ENCODE results near the gene EHBP1L1. TPM values are rescaled to one million over a fixed set of nuclear protein-coding genes. Genes with fewer than 3 reads are reported as not detected.

EHBP1L1 gene
- total and polyA plus RNA-seq, 4 experiments from 2014 or later = 8.9 to 154 (median 87.9) TPM

GRCh38 chr11:65552388-65552951 lies 23.4 kb upstream of the EHBP1L1 start:
- H3K4me1 ChIP-seq (ENCODE audit: insufficient read depth, low read length) = peaks cover 77% of the 10 kb centered on the region
- POLR2A ChIA-PET (ENCODE audit: partially characterized antibody) = interaction anchor here (0.6 to 18.2 kb wide), 14 partner anchors 8 to 693 kb away, joined by 3 to 403 read pairs (median 4); partner anchors contain the start of genes EHBP1L1, FAM89B, MALAT1 and NEAT1
- peaks cover 16% of the 10 kb centered on the region in 2 donors for H3K36me3 Mint-ChIP-seq
- CTCF ChIA-PET (ENCODE audit: partially characterized antibody) = interaction anchor here (0.7 to 6.6 kb wide), 11 partner anchors 9 to 50 kb away, joined by 3 to 71 read pairs (median 7); partner anchors contain the start of genes FAM89B and ZNRD2
- H3K36me3 ChIP-seq (ENCODE audit: insufficient read depth, low read length) = peaks cover 7% of the 10 kb centered on the region
- DNase-seq = peak in 1 of 5 donors; percentile 37
- H3K27me3 ChIP-seq (ENCODE audit: insufficient read depth, low read length) = no peaks in the 10 kb centered on the region
- no peaks in the 10 kb centered on the region for H3K9me3 Mint-ChIP-seq
- peak overlapping the region; percentile 77 to 92 (median 89) for H3K27ac Mint-ChIP-seq
- H3K9me3 ChIP-seq (ENCODE audit: control insufficient read depth in 1 of 2, low read length in 2 of 2) = no peaks in the 10 kb centered on the region
- intact Hi-C loops (cut with micrococcal nuclease) = loop anchor here (1.0 kb wide), 1 partner anchor 12 kb away; no protein-coding TSS in a partner anchor
- H3K27ac ChIP-seq (ENCODE audit: low read depth, low read length) = peak overlapping the region; percentile 3
- no peaks in the 10 kb centered on the region for H3K27me3 Mint-ChIP-seq
- H3K4me3 Mint-ChIP-seq = peak overlapping the region in 7 of 8 donors; percentile 13 to 65 (median 50)
- peaks cover 47 to 84% (median 68%) of the 10 kb centered on the region in 4 donors for H3K4me1 Mint-ChIP-seq
- H3K4me3 ChIP-seq (ENCODE audit: low read length in 2 of 2) = no peak overlapping the region

- intact Hi-C loops (cut with micrococcal nuclease) = loop anchor here (1.0 kb wide), 1 partner anchor 17 kb away; the partner anchor contains the start of gene ZNRD2
- peak overlapping the region in 6 of 7 donors; percentile 62 to 92 (median 86) for H3K27ac Mint-ChIP-seq
- ChIA-PET CTCF (ENCODE audit: partially characterized antibody) (interaction anchor here (1.8 to 6.6 kb wide), 5 partner anchors 12 to 34 kb away, joined by 4 to 71 read pairs (median 20); partner anchors contain the start of gene FAM89B), POLR2A (ENCODE audit: partially characterized antibody) (interaction anchor here (0.7 to 18.2 kb wide), 9 partner anchors 9 to 86 kb away, joined by 3 to 403 read pairs (median 6); partner anchors contain the start of genes EHBP1L1, FAM89B, MALAT1 and ZNRD2)
- Histone ChIP-seq H3K27ac (ENCODE audit: low read depth, low read length) (peak overlapping the region; percentile 50), H3K9me3 (ENCODE audit: control insufficient read depth in 1 of 2, low read length in 2 of 2) (no peaks in the 10 kb centered on the region), H3K27me3 (ENCODE audit: insufficient read depth, low read length) (no peaks in the 10 kb centered on the region), H3K36me3 (ENCODE audit: insufficient read depth, low read length) (peaks cover 7% of the 10 kb centered on the region), H3K4me3 (ENCODE audit: low read length in 2 of 2) (peak overlapping the region in 1 of 2 donors; percentile 6), H3K4me1 (ENCODE audit: insufficient read depth, low read length) (peaks cover 68% of the 10 kb centered on the region)
- no peaks in the 10 kb centered on the region for H3K9me3 Mint-ChIP-seq
- H3K27me3 Mint-ChIP-seq = no peaks in the 10 kb centered on the region
- peak; percentile 78 to 90 (median 81) for DNase-seq
- H3K4me1 Mint-ChIP-seq = peaks cover 38 to 75% (median 60%) of the 10 kb centered on the region in 4 donors
- H3K4me3 Mint-ChIP-seq = peak overlapping the region in 7 of 8 donors; percentile 55 to 72 (median 61)
- peaks cover 13 to 16% of the 10 kb centered on the region in 2 donors for H3K36me3 Mint-ChIP-seq
These were observed 22.4 kb upstream of the EHBP1L1 start for GRCh38 chr11:65553301-65554001.

- Mint-ChIP-seq H3K9me3 (no peaks in the 10 kb centered on the region), H3K4me3 (peak overlapping the region in 7 of 8 donors; percentile 38 to 94 (median 79)), H3K36me3 (peaks cover 10 to 16% of the 10 kb centered on the region in 2 donors), H3K27ac (peak overlapping the region; percentile 82 to 97 (median 93)), H3K4me1 (peaks cover 37 to 69% (median 55%) of the 10 kb centered on the region in 4 donors), H3K27me3 (no peaks in the 10 kb centered on the region)
- H3K4me3 ChIP-seq (ENCODE audit: low read length in 2 of 2) = peak overlapping the region in 1 of 2 donors; percentile 6
- H3K4me1 ChIP-seq (ENCODE audit: insufficient read depth, low read length) = peaks cover 68% of the 10 kb centered on the region
- intact Hi-C loops (cut with micrococcal nuclease) = no loop called here
- POLR2A ChIA-PET (ENCODE audit: partially characterized antibody) = interaction anchor here (1.0 to 18.2 kb wide), 5 partner anchors 13 to 124 kb away, joined by 3 to 403 read pairs (median 3); partner anchors contain the start of genes EHBP1L1, FAM89B and ZNRD2
- H3K36me3 ChIP-seq (ENCODE audit: insufficient read depth, low read length) = peaks cover 7% of the 10 kb centered on the region
- CTCF ChIA-PET (ENCODE audit: partially characterized antibody) = interaction anchor here (1.2 to 6.6 kb wide), 5 partner anchors 12 to 33 kb away, joined by 5 to 71 read pairs (median 9); partner anchors contain the start of gene FAM89B
- DNase-seq = no peak
- no peaks in the 10 kb centered on the region for H3K9me3 ChIP-seq (ENCODE audit: control insufficient read depth in 1 of 2, low read length in 2 of 2)
- H3K27ac ChIP-seq (ENCODE audit: low read depth, low read length) = peak overlapping the region; percentile 50
- H3K27me3 ChIP-seq (ENCODE audit: insufficient read depth, low read length) = no peaks in the 10 kb centered on the region
These were observed 21.6 kb upstream of the EHBP1L1 start for GRCh38 chr11:65554057-65554818.

- ChIA-PET POLR2A (ENCODE audit: partially characterized antibody) (interaction anchor here (0.6 to 18.2 kb wide), 8 partner anchors 8 to 135 kb away, joined by 3 to 403 read pairs (median 4); partner anchors contain the start of genes EHBP1L1, FAM89B and ZNRD2), CTCF (ENCODE audit: partially characterized antibody) (interaction anchor here (1.0 to 4.4 kb wide), 5 partner anchors 11 to 32 kb away, joined by 3 to 20 read pairs (median 5); partner anchors contain the start of gene FAM89B)
- Mint-ChIP-seq H3K36me3 (peaks cover 10 to 13% of the 10 kb centered on the region in 2 donors), H3K4me3 (peak overlapping the region; percentile 48 to 94 (median 76)), H3K9me3 (no peaks in the 10 kb centered on the region), H3K27me3 (no peaks in the 10 kb centered on the region), H3K27ac (peak overlapping the region; percentile 82 to 97 (median 93)), H3K4me1 (peaks cover 41 to 76% (median 57%) of the 10 kb centered on the region in 4 donors)
- H3K4me1 ChIP-seq (ENCODE audit: insufficient read depth, low read length) = peaks cover 75% of the 10 kb centered on the region
- intact Hi-C loops (cut with micrococcal nuclease) = no loop called here
- H3K9me3 ChIP-seq (ENCODE audit: control insufficient read depth in 1 of 2, low read length in 2 of 2) = no peaks in the 10 kb centered on the region
- H3K27ac ChIP-seq (ENCODE audit: low read depth, low read length) = peak overlapping the region; percentile 50
- peaks cover 7% of the 10 kb centered on the region for H3K36me3 ChIP-seq (ENCODE audit: insufficient read depth, low read length)
- H3K27me3 ChIP-seq (ENCODE audit: insufficient read depth, low read length) = no peaks in the 10 kb centered on the region
- no peak overlapping the region for H3K4me3 ChIP-seq (ENCODE audit: low read length in 2 of 2)
- DNase-seq = no peak
These were observed 20.9 kb upstream of the EHBP1L1 start for GRCh38 chr11:65554842-65555430.

- no peaks in the 10 kb centered on the region for H3K27me3 ChIP-seq (ENCODE audit: insufficient read depth, low read length)
- Mint-ChIP-seq H3K4me3 (peak overlapping the region; percentile 87 to 94 (median 91)), H3K9me3 (no peaks in the 10 kb centered on the region), H3K4me1 (peaks cover 49 to 82% (median 64%) of the 10 kb centered on the region in 4 donors), H3K36me3 (peaks cover 10 to 12% of the 10 kb centered on the region in 2 donors), H3K27ac (peak overlapping the region; percentile 89 to 97 (median 93)), H3K27me3 (no peaks in the 10 kb centered on the region)
- peaks cover 7% of the 10 kb centered on the region for H3K36me3 ChIP-seq (ENCODE audit: insufficient read depth, low read length)
- peak overlapping the region; percentile 39 for H3K27ac ChIP-seq (ENCODE audit: low read depth, low read length)
- ChIA-PET POLR2A (ENCODE audit: partially characterized antibody) (interaction anchor here (0.6 to 18.2 kb wide), 8 partner anchors 9 to 136 kb away, joined by 3 to 403 read pairs (median 6); partner anchors contain the start of genes EHBP1L1, FAM89B, MALAT1 and ZNRD2), CTCF (ENCODE audit: partially characterized antibody) (interaction anchor here (1.0 to 2.8 kb wide), 4 partner anchors 14 to 19 kb away, joined by 3 to 10 read pairs (median 7); partner anchors contain the start of gene FAM89B)
- H3K4me1 ChIP-seq (ENCODE audit: insufficient read depth, low read length) = peaks cover 83% of the 10 kb centered on the region
- no peak overlapping the region for H3K4me3 ChIP-seq (ENCODE audit: low read length in 2 of 2)
- no peaks in the 10 kb centered on the region for H3K9me3 ChIP-seq (ENCODE audit: control insufficient read depth in 1 of 2, low read length in 2 of 2)
- intact Hi-C loops (cut with micrococcal nuclease) = no loop called here
- DNase-seq = peak in 1 of 5 donors; percentile 39
These were observed 20.1 kb upstream of the EHBP1L1 start for GRCh38 chr11:65555693-65556231.

Data from CD4-positive, alpha-beta memory T cell (primary cell).